Calu3 (cell line): ENCODE measurements around the gene GRM1. TPM values are rescaled to one million over a fixed set of nuclear protein-coding genes. Genes with fewer than 3 reads are reported as not detected.

Experiments used
- BruUV-seq: library from RNA; stranded (reverse); fragments of 400-500 nt; replicated peaks from 2 replicates; lab custom pipeline; 2021; lab: Mats Ljungman, UMichigan
- CTCF ChIA-PET: fragments of 300-600 bp; sonication (Branson Sonifier 250); formaldehyde crosslinking; loops from one replicate; lab custom pipeline; 2022; ENCODE audit warnings: antibody characterized with exemption; lab: Charles Lee
- DNase-seq: peaks from one replicate; pipeline ENCODE4 v3.0.0; 2022
- H3K27ac Mint-ChIP-seq: one replicate; pipeline ENCODE4 v1.8.0; 2022; ENCODE audit warnings: mixed read lengths; ENCODE audit not compliant: unreplicated experiment
- H3K27me3 Mint-ChIP-seq: one replicate; pipeline ENCODE4 v1.8.0; 2022; ENCODE audit warnings: mixed read lengths; ENCODE audit not compliant: unreplicated experiment
- H3K36me3 Mint-ChIP-seq: one replicate; pipeline ENCODE4 v1.8.0; 2022; ENCODE audit warnings: mild to moderate bottlenecking, moderate library complexity, mixed read lengths; ENCODE audit not compliant: insufficient read depth, unreplicated experiment
- H3K4me1 Mint-ChIP-seq: one replicate; pipeline ENCODE4 v1.8.0; 2022; ENCODE audit warnings: mild to moderate bottlenecking, low read depth, mixed read lengths; ENCODE audit not compliant: unreplicated experiment
- H3K4me3 Mint-ChIP-seq: one replicate; pipeline ENCODE4 v1.8.0; 2022; ENCODE audit warnings: mild to moderate bottlenecking, low read depth, moderate library complexity, mixed read lengths; ENCODE audit not compliant: unreplicated experiment
- H3K9me3 Mint-ChIP-seq: one replicate; pipeline ENCODE4 v1.8.0; 2022; ENCODE audit warnings: low read depth, mixed read lengths; ENCODE audit not compliant: unreplicated experiment
- intact Hi-C: fragments of 100-400 bp; cut with micrococcal nuclease; formaldehyde crosslinking; loops from one replicate; pipeline ENCODE4 v1.10.0; 2022; ENCODE audit not compliant: unreplicated experiment
- total RNA-seq: library from RNA; stranded (reverse); gene quantifications from 2 replicates; pipeline ENCODE4 v1.2.3, GENCODE V29; 2022
- TF ChIP-seq, protein P1 (sequence below): fragments of 200-600 bp; IDR thresholded peaks from one replicate; pipeline ENCODE4 v1.8.0; 2022; ENCODE audit warnings: antibody characterized with exemption; ENCODE audit not compliant: unreplicated experiment

The GRM1 gene
- total RNA-seq, 1 experiment from 2014 or later, result not detected

DNA sequence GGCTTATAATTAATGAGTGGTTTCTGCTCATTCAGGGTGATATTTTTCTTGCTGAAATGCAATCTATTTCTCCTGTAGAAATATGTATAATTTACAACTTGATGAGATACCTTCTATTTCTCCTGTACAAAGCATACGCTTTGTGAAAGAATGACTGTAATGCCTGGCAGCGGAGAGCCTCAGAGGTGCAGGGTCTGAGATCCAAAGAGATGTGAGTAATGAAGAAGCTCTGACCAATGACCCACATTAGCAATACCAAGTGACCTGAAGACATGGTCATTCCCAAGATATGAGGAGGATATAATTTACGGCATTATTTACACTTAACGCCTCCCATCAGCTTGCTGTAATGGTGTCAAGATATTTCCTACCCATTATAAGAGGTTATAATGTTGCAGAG lies 416.4 kb downstream of the GRM1 start:
- intact Hi-C loops, result no loop called here
- Mint-ChIP-seq H3K9me3 (peaks cover 3% of the 10 kb centered on the region), H3K36me3 (no peaks in the 10 kb centered on the region), H3K27me3 (peaks cover 11% of the 10 kb centered on the region), H3K4me1 (peaks cover 8% of the 10 kb centered on the region), H3K27ac (no peak overlapping the region), H3K4me3 (no peak overlapping the region)
- CTCF ChIA-PET, result no interaction called here
- TF ChIP-seq, protein P1, sequence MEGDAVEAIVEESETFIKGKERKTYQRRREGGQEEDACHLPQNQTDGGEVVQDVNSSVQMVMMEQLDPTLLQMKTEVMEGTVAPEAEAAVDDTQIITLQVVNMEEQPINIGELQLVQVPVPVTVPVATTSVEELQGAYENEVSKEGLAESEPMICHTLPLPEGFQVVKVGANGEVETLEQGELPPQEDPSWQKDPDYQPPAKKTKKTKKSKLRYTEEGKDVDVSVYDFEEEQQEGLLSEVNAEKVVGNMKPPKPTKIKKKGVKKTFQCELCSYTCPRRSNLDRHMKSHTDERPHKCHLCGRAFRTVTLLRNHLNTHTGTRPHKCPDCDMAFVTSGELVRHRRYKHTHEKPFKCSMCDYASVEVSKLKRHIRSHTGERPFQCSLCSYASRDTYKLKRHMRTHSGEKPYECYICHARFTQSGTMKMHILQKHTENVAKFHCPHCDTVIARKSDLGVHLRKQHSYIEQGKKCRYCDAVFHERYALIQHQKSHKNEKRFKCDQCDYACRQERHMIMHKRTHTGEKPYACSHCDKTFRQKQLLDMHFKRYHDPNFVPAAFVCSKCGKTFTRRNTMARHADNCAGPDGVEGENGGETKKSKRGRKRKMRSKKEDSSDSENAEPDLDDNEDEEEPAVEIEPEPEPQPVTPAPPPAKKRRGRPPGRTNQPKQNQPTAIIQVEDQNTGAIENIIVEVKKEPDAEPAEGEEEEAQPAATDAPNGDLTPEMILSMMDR, result no peak
- BruUV-seq, result no TSS peak
- DNase-seq, result no peak

DNA sequence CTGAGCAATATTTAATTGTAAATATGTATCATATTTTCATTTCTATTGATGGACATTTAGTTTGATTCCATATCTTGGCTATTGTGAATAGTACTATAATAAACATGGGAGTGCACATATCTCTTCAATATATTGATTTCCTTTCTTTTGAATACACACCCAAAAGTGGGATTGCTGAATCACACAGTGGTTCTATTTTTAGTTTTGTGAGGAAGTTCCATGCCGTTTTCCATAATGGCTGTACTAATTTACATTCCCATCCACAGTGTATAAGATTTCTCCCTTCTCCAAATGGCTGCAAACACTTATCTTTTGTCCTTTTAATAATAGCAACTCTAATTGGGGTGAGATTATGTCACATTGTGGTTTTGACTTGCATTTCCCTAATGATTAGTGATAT lies 428.0 kb downstream of the GRM1 start:
- Mint-ChIP-seq H3K27me3 (peaks cover 20% of the 10 kb centered on the region), H3K27ac (no peak overlapping the region), H3K4me1 (no peaks in the 10 kb centered on the region), H3K36me3 (no peaks in the 10 kb centered on the region), H3K4me3 (no peak overlapping the region), H3K9me3 (peaks cover 12% of the 10 kb centered on the region)
- intact Hi-C loops, result no loop called here
- TF ChIP-seq, protein P1, result no peak
- DNase-seq, result no peak
- no TSS peak for BruUV-seq
- CTCF ChIA-PET, result no interaction called here

- peaks cover 12% of the 10 kb centered on the region for H3K9me3 Mint-ChIP-seq
- no peaks in the 10 kb centered on the region for H3K4me1 Mint-ChIP-seq
- H3K27me3 Mint-ChIP-seq, result no peaks in the 10 kb centered on the region
- H3K27ac Mint-ChIP-seq, result no peak overlapping the region
- no TSS peak for BruUV-seq
- CTCF ChIA-PET, result no interaction called here
- DNase-seq, result no peak
- H3K4me3 Mint-ChIP-seq, result no peak overlapping the region
- H3K36me3 Mint-ChIP-seq, result no peaks in the 10 kb centered on the region
- intact Hi-C loops, result no loop called here
- TF ChIP-seq, protein P1, result no peak
Measured at GRCh38 chr6:146460941-146461340, 432.1 kb downstream of the GRM1 start.

DNA sequence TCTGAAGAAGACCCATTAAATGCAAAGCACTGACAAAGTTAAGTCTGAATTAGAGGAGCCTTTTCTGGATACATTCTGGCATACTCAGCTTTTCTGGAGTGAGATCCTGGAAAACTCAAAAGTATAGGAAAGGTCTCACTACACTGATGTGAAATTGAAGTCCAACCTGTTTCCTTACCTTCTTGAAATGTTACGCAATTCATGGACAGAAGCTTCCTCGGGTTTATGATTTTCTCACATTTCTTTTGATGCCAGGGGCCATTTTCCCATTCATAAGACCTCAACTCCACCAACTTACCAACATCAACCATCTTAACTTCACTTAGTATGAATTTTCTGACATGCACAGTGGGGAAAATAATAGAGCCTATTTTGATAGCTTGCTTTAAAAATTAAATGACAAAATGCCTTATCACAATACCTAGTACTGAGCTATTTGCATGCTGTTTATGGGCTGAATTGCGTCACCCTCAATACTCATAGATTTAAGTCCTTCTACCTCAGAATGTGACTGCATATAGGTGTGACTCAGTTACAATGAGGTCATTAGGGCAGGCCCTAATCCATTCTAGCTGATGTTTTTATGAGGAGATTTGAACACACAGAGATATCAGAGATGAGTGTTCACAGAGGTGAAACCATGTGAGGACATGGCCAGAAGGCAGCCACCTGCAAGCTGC lies 441.4 kb downstream of the GRM1 start:
- CTCF ChIA-PET, result no interaction called here

More for the DNA sequence above, 441.4 kb downstream of the GRM1 start:
- Mint-ChIP-seq H3K4me1 (no peaks in the 10 kb centered on the region), H3K27me3 (no peaks in the 10 kb centered on the region), H3K27ac (no peak overlapping the region), H3K4me3 (no peak overlapping the region), H3K9me3 (no peaks in the 10 kb centered on the region), H3K36me3 (no peaks in the 10 kb centered on the region)
- BruUV-seq, result no TSS peak
- TF ChIP-seq, protein P1, result no peak
- intact Hi-C loops, result no loop called here
- no peak for DNase-seq
